ENCODE measurements around the gene MRPS9. TPM values are rescaled to one million over a fixed set of nuclear protein-coding genes. Genes with fewer than 3 reads are reported as not detected.

The MRPS9 gene
- total and polyA plus RNA-seq, 9 donors = 22.8 to 31.8 (median 29.1) TPM

- no peaks in the 10 kb centered on the region for H3K4me1 ChIP-seq (ENCODE audit: control insufficient read depth, insufficient read depth, low read length)
- H3K27ac ChIP-seq (ENCODE audit: low read length) = no peak overlapping the region
- H3K4me3 ChIP-seq (ENCODE audit: low read length) = no peak overlapping the region
- 80% methylated on average over 1 of the region's 2 CpGs for WGBS (ENCODE audit: insufficient coverage)
- no peak for DNase-seq
- H3K9me3 ChIP-seq (replicated peaks; ENCODE audit: control insufficient read depth, low read depth, low read length) = no peaks in the 10 kb centered on the region
- H3K36me3 ChIP-seq (ENCODE audit: control insufficient read depth, insufficient read depth, low read length) = no peaks in the 10 kb centered on the region
- H3K27me3 ChIP-seq (ENCODE audit: control insufficient read depth, insufficient read depth, low read length) = no peaks in the 10 kb centered on the region
Measured at GRCh38 chr2:105072039-105072438, 34.2 kb downstream of the MRPS9 start.

GRCh38 chr2:105073591-105073990 is 35.7 kb downstream of the MRPS9 start:
- WGBS (ENCODE audit: insufficient coverage) = no CpG with 5 or more reads among the region's 4 CpGs
- Histone ChIP-seq H3K4me1 (ENCODE audit: control insufficient read depth, insufficient read depth, low read length) (no peaks in the 10 kb centered on the region), H3K27me3 (ENCODE audit: control insufficient read depth, insufficient read depth, low read length) (no peaks in the 10 kb centered on the region), H3K9me3 (replicated peaks; ENCODE audit: control insufficient read depth, low read depth, low read length) (no peaks in the 10 kb centered on the region), H3K4me3 (ENCODE audit: low read length) (no peak overlapping the region), H3K27ac (ENCODE audit: low read length) (no peak overlapping the region), H3K36me3 (ENCODE audit: control insufficient read depth, insufficient read depth, low read length) (no peaks in the 10 kb centered on the region)
- no peak for DNase-seq

GRCh38 chr2:105076121-105076520 is 38.3 kb downstream of the MRPS9 start:
- no peak for DNase-seq
- H3K4me1 ChIP-seq (ENCODE audit: control insufficient read depth, insufficient read depth, low read length) = peaks cover 4% of the 10 kb centered on the region
- no peak overlapping the region for H3K4me3 ChIP-seq (ENCODE audit: low read length)
- H3K27me3 ChIP-seq (ENCODE audit: control insufficient read depth, insufficient read depth, low read length) = no peaks in the 10 kb centered on the region
- no peak overlapping the region for H3K27ac ChIP-seq (ENCODE audit: low read length)
- no CpG with 5 or more reads among the region's 3 CpGs for WGBS (ENCODE audit: insufficient coverage)
- no peaks in the 10 kb centered on the region for H3K9me3 ChIP-seq (replicated peaks; ENCODE audit: control insufficient read depth, low read depth, low read length)
- no peaks in the 10 kb centered on the region for H3K36me3 ChIP-seq (ENCODE audit: control insufficient read depth, insufficient read depth, low read length)

- 71% methylated on average over 3 of the region's 10 CpGs for WGBS (ENCODE audit: insufficient coverage)
- peaks cover 5% of the 10 kb centered on the region for H3K4me1 ChIP-seq (ENCODE audit: control insufficient read depth, insufficient read depth, low read length)
- no peak overlapping the region for H3K27ac ChIP-seq (ENCODE audit: low read length)
Measured at GRCh38 chr2:105078906-105079495, 41.1 kb downstream of the MRPS9 start.

GRCh38 chr2:105080461-105080860 is 42.6 kb downstream of the MRPS9 start:
- no peak overlapping the region for H3K27ac ChIP-seq (ENCODE audit: low read length)
- no peaks in the 10 kb centered on the region for H3K9me3 ChIP-seq (replicated peaks; ENCODE audit: control insufficient read depth, low read depth, low read length)
- DNase-seq = peak; percentile 38
- H3K36me3 ChIP-seq (ENCODE audit: control insufficient read depth, insufficient read depth, low read length) = no peaks in the 10 kb centered on the region
- peaks cover 5% of the 10 kb centered on the region for H3K4me1 ChIP-seq (ENCODE audit: control insufficient read depth, insufficient read depth, low read length)
- H3K27me3 ChIP-seq (ENCODE audit: control insufficient read depth, insufficient read depth, low read length) = no peaks in the 10 kb centered on the region
- no peak overlapping the region for H3K4me3 ChIP-seq (ENCODE audit: low read length)

More at GRCh38 chr2:105078906-105079495, 41.1 kb downstream of the MRPS9 start:
- H3K9me3 ChIP-seq (replicated peaks; ENCODE audit: control insufficient read depth, low read depth, low read length) = no peaks in the 10 kb centered on the region
- no peak for DNase-seq
- no peaks in the 10 kb centered on the region for H3K36me3 ChIP-seq (ENCODE audit: control insufficient read depth, insufficient read depth, low read length)
- H3K27me3 ChIP-seq (ENCODE audit: control insufficient read depth, insufficient read depth, low read length) = no peaks in the 10 kb centered on the region
- no peak overlapping the region for H3K4me3 ChIP-seq (ENCODE audit: low read length)

GRCh38 chr2:105081006-105081601 is 43.2 kb downstream of the MRPS9 start:
- no peak for DNase-seq

GRCh38 chr2:105082107-105082506 is 44.2 kb downstream of the MRPS9 start:
- Histone ChIP-seq H3K27ac (ENCODE audit: low read length) (no peak overlapping the region), H3K36me3 (ENCODE audit: control insufficient read depth, insufficient read depth, low read length) (no peaks in the 10 kb centered on the region), H3K9me3 (replicated peaks; ENCODE audit: control insufficient read depth, low read depth, low read length) (no peaks in the 10 kb centered on the region), H3K4me3 (ENCODE audit: low read length) (no peak overlapping the region), H3K27me3 (ENCODE audit: control insufficient read depth, insufficient read depth, low read length) (no peaks in the 10 kb centered on the region), H3K4me1 (ENCODE audit: control insufficient read depth, insufficient read depth, low read length) (peaks cover 5% of the 10 kb centered on the region)
- WGBS (ENCODE audit: insufficient coverage) = 89% methylated on average over 2 of the region's 8 CpGs
- no peak for DNase-seq

More at GRCh38 chr2:105081006-105081601, 43.2 kb downstream of the MRPS9 start:
- Histone ChIP-seq H3K4me1 (ENCODE audit: control insufficient read depth, insufficient read depth, low read length) (peaks cover 5% of the 10 kb centered on the region), H3K27ac (ENCODE audit: low read length) (no peak overlapping the region), H3K36me3 (ENCODE audit: control insufficient read depth, insufficient read depth, low read length) (no peaks in the 10 kb centered on the region), H3K4me3 (ENCODE audit: low read length) (no peak overlapping the region), H3K27me3 (ENCODE audit: control insufficient read depth, insufficient read depth, low read length) (no peaks in the 10 kb centered on the region), H3K9me3 (replicated peaks; ENCODE audit: control insufficient read depth, low read depth, low read length) (no peaks in the 10 kb centered on the region)
- 48% methylated on average over 16 of the region's 20 CpGs for WGBS (ENCODE audit: insufficient coverage)

GRCh38 chr2:105085525-105085924 is 47.7 kb downstream of the MRPS9 start:
- no CpG with 5 or more reads among the region's 1 CpG for WGBS (ENCODE audit: insufficient coverage)
- DNase-seq = no peak
- Histone ChIP-seq H3K4me1 (ENCODE audit: control insufficient read depth, insufficient read depth, low read length) (peaks cover 5% of the 10 kb centered on the region), H3K9me3 (replicated peaks; ENCODE audit: control insufficient read depth, low read depth, low read length) (no peaks in the 10 kb centered on the region), H3K27ac (ENCODE audit: low read length) (no peak overlapping the region), H3K4me3 (ENCODE audit: low read length) (no peak overlapping the region), H3K36me3 (ENCODE audit: control insufficient read depth, insufficient read depth, low read length) (peaks cover 4% of the 10 kb centered on the region), H3K27me3 (ENCODE audit: control insufficient read depth, insufficient read depth, low read length) (no peaks in the 10 kb centered on the region)

GRCh38 chr2:105087273-105087672 is 49.4 kb downstream of the MRPS9 start:
- no peaks in the 10 kb centered on the region for H3K27me3 ChIP-seq (ENCODE audit: control insufficient read depth, insufficient read depth, low read length)
- H3K36me3 ChIP-seq (ENCODE audit: control insufficient read depth, insufficient read depth, low read length) = peaks cover 9% of the 10 kb centered on the region
- no peak overlapping the region for H3K4me3 ChIP-seq (ENCODE audit: low read length)
- DNase-seq = peak; percentile 24
- H3K27ac ChIP-seq (ENCODE audit: low read length) = no peak overlapping the region
- H3K4me1 ChIP-seq (ENCODE audit: control insufficient read depth, insufficient read depth, low read length) = no peaks in the 10 kb centered on the region
- no peaks in the 10 kb centered on the region for H3K9me3 ChIP-seq (replicated peaks; ENCODE audit: control insufficient read depth, low read depth, low read length)
- WGBS (ENCODE audit: insufficient coverage) = 0% methylated on average over 1 of the region's 1 CpG

- no peak for DNase-seq
- no peak overlapping the region for H3K4me3 ChIP-seq (ENCODE audit: low read length)
- H3K9me3 ChIP-seq (replicated peaks; ENCODE audit: control insufficient read depth, low read depth, low read length) = no peaks in the 10 kb centered on the region
- WGBS (ENCODE audit: insufficient coverage) = no CpG with 5 or more reads among the region's 5 CpGs
- H3K4me1 ChIP-seq (ENCODE audit: control insufficient read depth, insufficient read depth, low read length) = no peaks in the 10 kb centered on the region
- no peaks in the 10 kb centered on the region for H3K27me3 ChIP-seq (ENCODE audit: control insufficient read depth, insufficient read depth, low read length)
- no peak overlapping the region for H3K27ac ChIP-seq (ENCODE audit: low read length)
- H3K36me3 ChIP-seq (ENCODE audit: control insufficient read depth, insufficient read depth, low read length) = peaks cover 9% of the 10 kb centered on the region
Measured at GRCh38 chr2:105090091-105090490, 52.2 kb downstream of the MRPS9 start.
